ENCODE results near the gene NELL1.

- TF ChIP-seq CTCF (IDR thresholded peaks at IDR 0.05; ENCODE audit: low read depth, low read length, poor library complexity, severe bottlenecking) (no peak), EZH2phosphoT487 (IDR thresholded peaks at IDR 0.05; ENCODE audit: borderline replicate concordance, low read length) (no peak)
These were observed 441.0 kb downstream of the NELL1 start for GRCh38 chr11:21110415-21110814.
